Loucy (cell line): ENCODE data around the gene FRRS1L.

ENCODE experiments used
- EZH2phosphoT487 ChIP-seq: fragments of 200-600 bp; IDR thresholded peaks from 2 replicates; pipeline ENCODE4 v1.6.1; 2018; ENCODE audit warnings: antibody characterized with exemption, mild to moderate bottlenecking, moderate library complexity, borderline replicate concordance
- TF ChIP-seq, protein P1 (sequence below): fragments of 200-600 bp; sonication (generic); conservative IDR thresholded peaks from 2 replicates; pipeline ENCODE4 v1.5.1; 2014; ENCODE audit warnings: mild to moderate bottlenecking, antibody characterized with exemption, low read length

DNA sequence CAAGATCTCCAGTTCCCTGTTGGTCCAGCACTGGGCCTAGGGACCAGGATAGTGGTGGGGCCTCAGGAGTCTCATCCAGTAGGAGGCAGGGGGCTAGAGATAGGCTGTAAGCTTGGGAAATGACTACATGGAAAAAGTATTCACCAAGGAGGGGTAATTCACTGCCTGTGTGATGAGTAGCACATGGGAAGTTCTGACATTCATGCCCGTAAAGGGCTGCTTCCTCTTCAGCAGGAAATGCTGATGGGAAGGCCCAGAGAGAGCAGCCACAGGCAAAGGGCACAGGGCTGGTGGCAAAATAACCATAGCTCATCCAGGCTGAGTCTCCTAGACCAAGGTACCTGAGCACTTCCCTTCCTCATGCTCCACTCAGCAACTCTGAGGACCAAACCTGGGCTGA is 23.1 kb upstream of the FRRS1L start:
- TF ChIP-seq, protein P1, sequence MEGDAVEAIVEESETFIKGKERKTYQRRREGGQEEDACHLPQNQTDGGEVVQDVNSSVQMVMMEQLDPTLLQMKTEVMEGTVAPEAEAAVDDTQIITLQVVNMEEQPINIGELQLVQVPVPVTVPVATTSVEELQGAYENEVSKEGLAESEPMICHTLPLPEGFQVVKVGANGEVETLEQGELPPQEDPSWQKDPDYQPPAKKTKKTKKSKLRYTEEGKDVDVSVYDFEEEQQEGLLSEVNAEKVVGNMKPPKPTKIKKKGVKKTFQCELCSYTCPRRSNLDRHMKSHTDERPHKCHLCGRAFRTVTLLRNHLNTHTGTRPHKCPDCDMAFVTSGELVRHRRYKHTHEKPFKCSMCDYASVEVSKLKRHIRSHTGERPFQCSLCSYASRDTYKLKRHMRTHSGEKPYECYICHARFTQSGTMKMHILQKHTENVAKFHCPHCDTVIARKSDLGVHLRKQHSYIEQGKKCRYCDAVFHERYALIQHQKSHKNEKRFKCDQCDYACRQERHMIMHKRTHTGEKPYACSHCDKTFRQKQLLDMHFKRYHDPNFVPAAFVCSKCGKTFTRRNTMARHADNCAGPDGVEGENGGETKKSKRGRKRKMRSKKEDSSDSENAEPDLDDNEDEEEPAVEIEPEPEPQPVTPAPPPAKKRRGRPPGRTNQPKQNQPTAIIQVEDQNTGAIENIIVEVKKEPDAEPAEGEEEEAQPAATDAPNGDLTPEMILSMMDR, result no peak
- no peak for TF ChIP-seq EZH2phosphoT487
